HepG2 (cell line): ENCODE data around the gene TUBG2. TPM values are rescaled to one million over a fixed set of nuclear protein-coding genes. Genes with fewer than 3 reads are reported as not detected.

Experiments
- ATF1 ChIP-seq: IDR thresholded peaks from 2 replicates; pipeline ENCODE4 v1.6.1; 2016; ENCODE audit warnings: mild to moderate bottlenecking, control low read depth
- EED ChIP-seq: sonication (generic); formaldehyde crosslinking; IDR thresholded peaks from 2 replicates; pipeline ENCODE4 v1.5.0; 2020; ENCODE audit warnings: mild to moderate bottlenecking, missing genetic modification reagents
- GFI1 ChIP-seq: sonication (generic); formaldehyde crosslinking; IDR thresholded peaks from 2 replicates; pipeline ENCODE4 v1.5.0; 2020; ENCODE audit warnings: missing genetic modification reagents, mild to moderate bottlenecking, borderline replicate concordance
- HHEX ChIP-seq: IDR thresholded peaks from 2 replicates; pipeline ENCODE4 v1.6.1; 2016; ENCODE audit warnings: control low read depth
- HNRNPH1 ChIP-seq: fragments of 200-400 bp; formaldehyde crosslinking; optimal IDR thresholded peaks from 2 replicates; pipeline ENCODE3; 2017; ENCODE audit warnings: mild to moderate bottlenecking, low read depth, low read length
- IKZF1 ChIP-seq: fragments of 450-650 bp; IDR thresholded peaks from 2 replicates; pipeline ENCODE4 v1.7.1; 2016
- LCORL ChIP-seq, 2 experiments: fragments of 450-650 bp in 1 of 2; sonication (generic) in 1 of 2; formaldehyde crosslinking in 1 of 2; IDR thresholded peaks; 2 replicates each; pipeline versions ENCODE4 v1.5.0 to v1.6.1; 2017 to 2020; ENCODE audit warnings: antibody characterized with exemption in 1 of 2, missing genetic modification reagents in 1 of 2
- MBNL3 ChIP-seq: fragments of 250-450 bp; sonication (Bioruptor Pico); conservative IDR thresholded peaks from 2 replicates; pipeline ENCODE4 v1.8.0; 2022; ENCODE audit warnings: mild to moderate bottlenecking, inconsistent platforms
- MXD4 ChIP-seq: IDR thresholded peaks from 2 replicates; pipeline ENCODE4 v1.6.1; 2016; ENCODE audit warnings: mild to moderate bottlenecking, missing biosample characterization, missing genetic modification reagents
- NFE2L1 ChIP-seq: sonication (generic); formaldehyde crosslinking; IDR thresholded peaks from 2 replicates; pipeline ENCODE4 v1.4.0; 2020; ENCODE audit warnings: missing genetic modification reagents, mild to moderate bottlenecking, borderline replicate concordance
- NFKBIZ ChIP-seq: IDR thresholded peaks from 2 replicates; pipeline ENCODE4 v1.6.1; 2018; ENCODE audit warnings: missing genetic modification reagents, missing compliant biosample characterization
- NR1H2 ChIP-seq: sonication (generic); formaldehyde crosslinking; IDR thresholded peaks from 2 replicates; pipeline ENCODE4 v1.8.1; 2022; ENCODE audit warnings: low read depth, missing genetic modification reagents, borderline replicate concordance
- RCOR2 ChIP-seq: IDR thresholded peaks from 2 replicates; pipeline ENCODE4 v1.6.1; 2016; ENCODE audit warnings: missing biosample characterization, missing genetic modification reagents
- SP4 ChIP-seq: sonication (generic); formaldehyde crosslinking; IDR thresholded peaks from 2 replicates; pipeline ENCODE4 v1.8.1; 2023; ENCODE audit warnings: mild to moderate bottlenecking, missing genetic modification reagents
- TFDP1 ChIP-seq: IDR thresholded peaks from 2 replicates; pipeline ENCODE4 v1.6.1; 2016; ENCODE audit warnings: missing compliant biosample characterization, missing genetic modification reagents, borderline replicate concordance
- ZKSCAN8 ChIP-seq: IDR thresholded peaks from 2 replicates; pipeline ENCODE4 v1.6.1; 2016; ENCODE audit warnings: borderline replicate concordance, missing genetic modification reagents, missing compliant biosample characterization
- ZNF484 ChIP-seq: sonication (generic); formaldehyde crosslinking; IDR thresholded peaks from 2 replicates; pipeline ENCODE4 v1.5.1; 2020; ENCODE audit warnings: mild to moderate bottlenecking, low read depth, missing genetic modification reagents, borderline replicate concordance
- ZNF501 ChIP-seq: sonication (generic); formaldehyde crosslinking; IDR thresholded peaks from 2 replicates; pipeline ENCODE4 v1.5.1; 2020; ENCODE audit warnings: mild to moderate bottlenecking, moderate library complexity, missing genetic modification reagents
- ZNF619 ChIP-seq: sonication (generic); formaldehyde crosslinking; IDR thresholded peaks from 2 replicates; pipeline ENCODE4 v1.4.0; 2020; ENCODE audit warnings: mild to moderate bottlenecking, missing genetic modification reagents
- polyA plus RNA-seq, 8 experiments: library from polyadenylated mRNA; depleted of rRNA in 3 of 8; stranded (reverse) in 7 of 8; unstranded in 1 of 8; fragments of >200 nt; fragmentation: Illumina TruSeq in 4 of 8; extraction: Trizol in 4 of 8; gene quantifications; 2 replicates each; pipeline versions ENCODE4 v1.2.1 to v1.2.3, GENCODE V29; 2011 to 2016; ENCODE audit warnings: low read depth in 4 of 8, missing spikeins in 1 of 8, mixed read lengths in 1 of 8; ENCODE audit not compliant: insufficient read depth in 1 of 8
- total RNA-seq, 5 experiments: library from RNA; depleted of rRNA; stranded (reverse); fragments of >200 nt; fragmentation: Illumina TruSeq; extraction: Trizol; gene quantifications; 2 replicates each; pipeline ENCODE4 v1.2.3, GENCODE V29; 2016; ENCODE audit warnings: low read depth in 1 of 5
- TF ChIP-seq, protein P1 (sequence below): sonication (generic); formaldehyde crosslinking; IDR thresholded peaks from 2 replicates; pipeline ENCODE4 v1.4.0; 2020; ENCODE audit warnings: mild to moderate bottlenecking, missing genetic modification reagents
- TF ChIP-seq, protein P2 (sequence below): sonication (generic); formaldehyde crosslinking; IDR thresholded peaks from 2 replicates; pipeline ENCODE4 v1.4.0; 2020; ENCODE audit warnings: missing genetic modification reagents
- TF ChIP-seq, protein P3 (sequence below): sonication (generic); formaldehyde crosslinking; conservative IDR thresholded peaks from 2 replicates; pipeline ENCODE4 v1.8.0; 2022; ENCODE audit warnings: mild to moderate bottlenecking, moderate library complexity, missing genetic modification reagents
- TF ChIP-seq, protein P4 (sequence below): sonication (generic); formaldehyde crosslinking; conservative IDR thresholded peaks from 2 replicates; pipeline ENCODE4 v1.4.0; 2020; ENCODE audit warnings: missing genetic modification reagents

Gene TUBG2
- total and polyA plus RNA-seq, 2 of the 13 experiments (the other 11 are each of a cell fraction or from before 2014, with no cell fraction given) = 16.0 to 42.3 TPM

- TF ChIP-seq GFI1 = 0 out of 2 replicates have a peak, but pooled peaks have one; percentile 33
- no peak for TF ChIP-seq HHEX
- TF ChIP-seq, protein P1, sequence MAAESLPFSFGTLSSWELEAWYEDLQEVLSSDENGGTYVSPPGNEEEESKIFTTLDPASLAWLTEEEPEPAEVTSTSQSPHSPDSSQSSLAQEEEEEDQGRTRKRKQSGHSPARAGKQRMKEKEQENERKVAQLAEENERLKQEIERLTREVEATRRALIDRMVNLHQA (CRISPR knock-in tag) = no peak
- no peak for TF ChIP-seq IKZF1
- TF ChIP-seq HNRNPH1 = no peak
- TF ChIP-seq NFKBIZ (CRISPR knock-in tag) = no peak; the same call in 1 of the 2 replicates
- peak; percentile 89 for TF ChIP-seq TFDP1
- TF ChIP-seq, protein P2, sequence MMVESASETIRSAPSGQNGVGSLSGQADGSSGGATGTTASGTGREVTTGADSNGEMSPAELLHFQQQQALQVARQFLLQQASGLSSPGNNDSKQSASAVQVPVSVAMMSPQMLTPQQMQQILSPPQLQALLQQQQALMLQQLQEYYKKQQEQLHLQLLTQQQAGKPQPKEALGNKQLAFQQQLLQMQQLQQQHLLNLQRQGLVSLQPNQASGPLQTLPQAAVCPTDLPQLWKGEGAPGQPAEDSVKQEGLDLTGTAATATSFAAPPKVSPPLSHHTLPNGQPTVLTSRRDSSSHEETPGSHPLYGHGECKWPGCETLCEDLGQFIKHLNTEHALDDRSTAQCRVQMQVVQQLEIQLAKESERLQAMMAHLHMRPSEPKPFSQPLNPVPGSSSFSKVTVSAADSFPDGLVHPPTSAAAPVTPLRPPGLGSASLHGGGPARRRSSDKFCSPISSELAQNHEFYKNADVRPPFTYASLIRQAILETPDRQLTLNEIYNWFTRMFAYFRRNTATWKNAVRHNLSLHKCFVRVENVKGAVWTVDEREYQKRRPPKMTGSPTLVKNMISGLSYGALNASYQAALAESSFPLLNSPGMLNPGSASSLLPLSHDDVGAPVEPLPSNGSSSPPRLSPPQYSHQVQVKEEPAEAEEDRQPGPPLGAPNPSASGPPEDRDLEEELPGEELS (CRISPR knock-in tag) = 0 out of 2 replicates have a peak, but pooled peaks have one; percentile 32
- TF ChIP-seq ZNF484 (CRISPR knock-in tag) = no peak
- TF ChIP-seq, protein P3, sequence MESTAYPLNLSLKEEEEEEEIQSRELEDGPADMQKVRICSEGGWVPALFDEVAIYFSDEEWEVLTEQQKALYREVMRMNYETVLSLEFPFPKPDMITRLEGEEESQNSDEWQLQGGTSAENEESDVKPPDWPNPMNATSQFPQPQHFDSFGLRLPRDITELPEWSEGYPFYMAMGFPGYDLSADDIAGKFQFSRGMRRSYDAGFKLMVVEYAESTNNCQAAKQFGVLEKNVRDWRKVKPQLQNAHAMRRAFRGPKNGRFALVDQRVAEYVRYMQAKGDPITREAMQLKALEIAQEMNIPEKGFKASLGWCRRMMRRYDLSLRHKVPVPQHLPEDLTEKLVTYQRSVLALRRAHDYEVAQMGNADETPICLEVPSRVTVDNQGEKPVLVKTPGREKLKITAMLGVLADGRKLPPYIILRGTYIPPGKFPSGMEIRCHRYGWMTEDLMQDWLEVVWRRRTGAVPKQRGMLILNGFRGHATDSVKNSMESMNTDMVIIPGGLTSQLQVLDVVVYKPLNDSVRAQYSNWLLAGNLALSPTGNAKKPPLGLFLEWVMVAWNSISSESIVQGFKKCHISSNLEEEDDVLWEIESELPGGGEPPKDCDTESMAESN (CRISPR knock-in tag) = 0 out of 2 replicates have a peak, but pooled peaks have one; percentile 59
- peak; percentile 12; the same call in 1 of the 2 replicates for TF ChIP-seq RCOR2 (CRISPR knock-in tag)
- TF ChIP-seq LCORL (IDR thresholded peaks at IDR 0.05) = no peak
- no peak for TF ChIP-seq LCORL (CRISPR knock-in tag; IDR thresholded peaks at IDR 0.05)
- TF ChIP-seq, protein P4, sequence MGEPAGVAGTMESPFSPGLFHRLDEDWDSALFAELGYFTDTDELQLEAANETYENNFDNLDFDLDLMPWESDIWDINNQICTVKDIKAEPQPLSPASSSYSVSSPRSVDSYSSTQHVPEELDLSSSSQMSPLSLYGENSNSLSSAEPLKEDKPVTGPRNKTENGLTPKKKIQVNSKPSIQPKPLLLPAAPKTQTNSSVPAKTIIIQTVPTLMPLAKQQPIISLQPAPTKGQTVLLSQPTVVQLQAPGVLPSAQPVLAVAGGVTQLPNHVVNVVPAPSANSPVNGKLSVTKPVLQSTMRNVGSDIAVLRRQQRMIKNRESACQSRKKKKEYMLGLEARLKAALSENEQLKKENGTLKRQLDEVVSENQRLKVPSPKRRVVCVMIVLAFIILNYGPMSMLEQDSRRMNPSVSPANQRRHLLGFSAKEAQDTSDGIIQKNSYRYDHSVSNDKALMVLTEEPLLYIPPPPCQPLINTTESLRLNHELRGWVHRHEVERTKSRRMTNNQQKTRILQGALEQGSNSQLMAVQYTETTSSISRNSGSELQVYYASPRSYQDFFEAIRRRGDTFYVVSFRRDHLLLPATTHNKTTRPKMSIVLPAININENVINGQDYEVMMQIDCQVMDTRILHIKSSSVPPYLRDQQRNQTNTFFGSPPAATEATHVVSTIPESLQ = no peak
- peak; percentile 95 for TF ChIP-seq ATF1
- TF ChIP-seq ZNF619 (CRISPR knock-in tag) = no peak
- TF ChIP-seq MBNL3 = no peak
- no peak for TF ChIP-seq MXD4 (CRISPR knock-in tag)
- TF ChIP-seq SP4 (CRISPR knock-in tag) = peak; percentile 86; the same call in 1 of the 2 replicates
- no peak for TF ChIP-seq ZKSCAN8 (CRISPR knock-in tag)
- TF ChIP-seq NFE2L1 (CRISPR knock-in tag) = no peak
- no peak for TF ChIP-seq ZNF501
- TF ChIP-seq NR1H2 = no peak
- TF ChIP-seq EED (CRISPR knock-in tag) = no peak
These were observed 18.2 kb downstream of the TUBG2 start (continued) for GRCh38 chr17:42677012-42677857.
